HepG2 (cell line): ENCODE results near the gene PTGIS. TPM values are rescaled to one million over a fixed set of nuclear protein-coding genes. Genes with fewer than 3 reads are reported as not detected.

Experiments used
- FOXC1 ChIP-seq: sonication (generic); formaldehyde crosslinking; IDR thresholded peaks from 2 replicates; pipeline ENCODE4 v1.8.0; 2022; ENCODE audit warnings: mild to moderate bottlenecking, missing genetic modification reagents, borderline replicate concordance
- FOXK2 ChIP-seq: fragments of 450-650 bp; IDR thresholded peaks from 2 replicates; pipeline ENCODE4 v1.6.1; 2016
- FOXP4 ChIP-seq: sonication (generic); formaldehyde crosslinking; IDR thresholded peaks from 2 replicates; pipeline ENCODE4 v1.4.0; 2020; ENCODE audit warnings: missing genetic modification reagents
- RCOR2 ChIP-seq: IDR thresholded peaks from 2 replicates; pipeline ENCODE4 v1.6.1; 2016; ENCODE audit warnings: missing biosample characterization, missing genetic modification reagents
- SAP130 ChIP-seq: IDR thresholded peaks from 2 replicates; pipeline ENCODE4 v1.6.1; 2016; ENCODE audit warnings: low read depth
- SIN3B ChIP-seq: fragments of 150-350 bp; IDR thresholded peaks from 2 replicates; pipeline ENCODE4 v1.6.1; 2014; ENCODE audit warnings: low read length
- SRSF9 ChIP-seq: fragments of 200-400 bp; formaldehyde crosslinking; IDR thresholded peaks from 2 replicates; pipeline ENCODE4 v1.6.1; 2018; ENCODE audit warnings: borderline replicate concordance, mild to moderate bottlenecking, low read depth, low read length; ENCODE audit not compliant: insufficient read depth, poor library complexity, severe bottlenecking
- YY1 ChIP-seq: IDR thresholded peaks from 2 replicates; pipeline ENCODE4 v1.6.1; 2011; ENCODE audit warnings: low read length, low read depth, moderate library complexity, mild to moderate bottlenecking; ENCODE audit not compliant: insufficient read depth, insufficient replicate concordance
- ZBTB33 ChIP-seq: sonication (generic); formaldehyde crosslinking; IDR thresholded peaks from 2 replicates; pipeline ENCODE4 v1.4.0; 2020; ENCODE audit warnings: missing genetic modification reagents
- ZBTB44 ChIP-seq: sonication (generic); formaldehyde crosslinking; IDR thresholded peaks from 2 replicates; pipeline ENCODE4 v1.4.0; 2020; ENCODE audit warnings: missing genetic modification reagents
- ZNF350 ChIP-seq: sonication (generic); formaldehyde crosslinking; IDR thresholded peaks from 2 replicates; pipeline ENCODE4 v1.4.0; 2020; ENCODE audit warnings: mild to moderate bottlenecking, low read depth, missing genetic modification reagents, borderline replicate concordance
- ZNF543 ChIP-seq: sonication (generic); formaldehyde crosslinking; IDR thresholded peaks from 2 replicates; pipeline ENCODE4 v1.4.0; 2020; ENCODE audit warnings: mild to moderate bottlenecking, missing genetic modification reagents
- ZNF629 ChIP-seq: sonication (generic); formaldehyde crosslinking; conservative IDR thresholded peaks from 2 replicates; pipeline ENCODE4 v1.5.0; 2020; ENCODE audit warnings: missing genetic modification reagents
- polyA plus RNA-seq, 8 experiments: library from polyadenylated mRNA; depleted of rRNA in 3 of 8; stranded (reverse) in 7 of 8; unstranded in 1 of 8; fragments of >200 nt; fragmentation: Illumina TruSeq in 4 of 8; extraction: Trizol in 4 of 8; gene quantifications; 2 replicates each; pipeline versions ENCODE4 v1.2.1 to v1.2.3, GENCODE V29; 2011 to 2016; ENCODE audit warnings: low read depth in 4 of 8, missing spikeins in 1 of 8, mixed read lengths in 1 of 8; ENCODE audit not compliant: insufficient read depth in 1 of 8
- total RNA-seq, 5 experiments: library from RNA; depleted of rRNA; stranded (reverse); fragments of >200 nt; fragmentation: Illumina TruSeq; extraction: Trizol; gene quantifications; 2 replicates each; pipeline ENCODE4 v1.2.3, GENCODE V29; 2016; ENCODE audit warnings: low read depth in 1 of 5

The PTGIS gene
- total and polyA plus RNA-seq, 2 of the 13 experiments (the other 11 are each of a cell fraction or from before 2014, with no cell fraction given): not detected

- TF ChIP-seq ZNF629 (CRISPR knock-in tag) (peak; percentile 86), SAP130 (CRISPR knock-in tag) (0 out of 2 replicates have a peak, but pooled peaks have one; percentile 41), SRSF9 (no peak), ZBTB44 (CRISPR knock-in tag) (0 out of 2 replicates have a peak, but pooled peaks have one; percentile 38), ZBTB33 (CRISPR knock-in tag) (peak; percentile 54; the same call in 1 of the 2 replicates), ZNF543 (CRISPR knock-in tag) (0 out of 2 replicates have a peak, but pooled peaks have one; percentile 64), YY1 (peak; percentile 48), FOXK2 (0 out of 2 replicates have a peak, but pooled peaks have one; percentile 17), FOXP4 (CRISPR knock-in tag) (peak; percentile 58; the same call in 1 of the 2 replicates), ZNF350 (CRISPR knock-in tag) (0 out of 2 replicates have a peak, but pooled peaks have one; percentile 24), SIN3B (0 out of 2 replicates have a peak, but pooled peaks have one; percentile 28), FOXC1 (CRISPR knock-in tag) (peak; percentile 46; the same call in 1 of the 2 replicates), RCOR2 (CRISPR knock-in tag) (peak; percentile 30; the same call in 1 of the 2 replicates)
Measured at GRCh38 chr20:49541733-49542513, 26.0 kb downstream of the PTGIS start (continued).
